Astrocyte (in vitro differentiated cells and primary cell): ENCODE measurements around the gene PRKD1. TPM values are rescaled to one million over a fixed set of nuclear protein-coding genes. Genes with fewer than 3 reads are reported as not detected.

Experiments
- DNase-seq: peaks from one replicate; pipeline ENCODE4 v3.0.0-alpha.2; 2010; ENCODE audit warnings: low read depth
- FAIRE-seq: peaks from 2 replicates; lab custom pipeline; 2011; peaks lifted over from hg19 to GRCh38; lab: Jason Lieb, UNC
- H2AFZ ChIP-seq: 2 replicates; pipeline ENCODE4 v1.6.0; 2012; ENCODE audit warnings: low read depth, low read length, inconsistent platforms
- H3K27ac ChIP-seq: 2 replicates; pipeline ENCODE4 v1.5.1; 2011; ENCODE audit warnings: low read depth, low read length, inconsistent platforms
- H3K27me3 ChIP-seq: 2 replicates; pipeline ENCODE4 v1.6.0; 2011; ENCODE audit warnings: low read length, inconsistent platforms; ENCODE audit not compliant: insufficient read depth
- H3K36me3 ChIP-seq: 2 replicates; pipeline ENCODE4 v1.5.1; 2011; ENCODE audit warnings: low read length, inconsistent platforms; ENCODE audit not compliant: insufficient read depth
- H3K4me1 ChIP-seq: 2 replicates; pipeline ENCODE4 v1.5.1; 2011; ENCODE audit warnings: low read length, inconsistent platforms; ENCODE audit not compliant: insufficient read depth
- H3K4me2 ChIP-seq: 2 replicates; pipeline ENCODE4 v1.6.0; 2012; ENCODE audit warnings: low read length, inconsistent platforms
- H3K4me3 ChIP-seq: 2 replicates; pipeline ENCODE4 v1.5.1; 2011; ENCODE audit warnings: low read depth, mild to moderate bottlenecking, low read length, inconsistent platforms; ENCODE audit not compliant: insufficient read depth
- H3K79me2 ChIP-seq: 2 replicates; pipeline ENCODE4 v1.6.0; 2012; ENCODE audit warnings: mild to moderate bottlenecking, low read length, inconsistent platforms; ENCODE audit not compliant: insufficient read depth
- H3K9ac ChIP-seq: 2 replicates; pipeline ENCODE4 v1.6.0; 2012; ENCODE audit warnings: mild to moderate bottlenecking, low read length, inconsistent platforms
- H3K9me3 ChIP-seq: 2 replicates; pipeline ENCODE4 v1.5.1; 2012; ENCODE audit warnings: low read depth, mild to moderate bottlenecking, low read length, inconsistent platforms; ENCODE audit not compliant: insufficient read depth
- H4K20me1 ChIP-seq: 2 replicates; pipeline ENCODE4 v1.6.0; 2012; ENCODE audit warnings: low read length, inconsistent platforms; ENCODE audit not compliant: insufficient read depth
- H3K27ac Mint-ChIP-seq: one replicate; pipeline ENCODE4 v1.8.0; 2021; ENCODE audit warnings: mild to moderate bottlenecking, mixed read lengths; ENCODE audit not compliant: unreplicated experiment
- H3K27me3 Mint-ChIP-seq: one replicate; pipeline ENCODE4 v1.8.0; 2021; ENCODE audit warnings: low read depth, mixed read lengths; ENCODE audit not compliant: unreplicated experiment
- H3K36me3 Mint-ChIP-seq: one replicate; pipeline ENCODE4 v1.8.0; 2021; ENCODE audit warnings: low read depth, mixed read lengths; ENCODE audit not compliant: unreplicated experiment
- H3K4me1 Mint-ChIP-seq: one replicate; pipeline ENCODE4 v1.8.0; 2021; ENCODE audit warnings: low read depth, mixed read lengths; ENCODE audit not compliant: unreplicated experiment
- H3K4me3 Mint-ChIP-seq: one replicate; pipeline ENCODE4 v1.8.0; 2021; ENCODE audit warnings: mild to moderate bottlenecking, moderate library complexity, mixed read lengths; ENCODE audit not compliant: unreplicated experiment
- H3K9me3 Mint-ChIP-seq: one replicate; pipeline ENCODE4 v1.8.0; 2021; ENCODE audit warnings: mild to moderate bottlenecking, mixed read lengths; ENCODE audit not compliant: unreplicated experiment
- CTCF ChIP-seq: IDR thresholded peaks from 2 replicates; pipeline ENCODE4 v1.5.1; 2011; ENCODE audit warnings: low read depth, mild to moderate bottlenecking, inconsistent platforms, low read length, moderate library complexity; ENCODE audit not compliant: insufficient read depth
- EZH2 ChIP-seq: IDR thresholded peaks from 2 replicates; pipeline ENCODE4 v1.6.1; 2012; ENCODE audit warnings: mild to moderate bottlenecking, low read length, inconsistent platforms; ENCODE audit not compliant: insufficient read depth
- total RNA-seq: library from RNA; stranded (reverse); gene quantifications from 2 replicates; pipeline ENCODE4 v1.2.1, GENCODE V29; 2021

PRKD1 gene
- total RNA-seq, 1 donor from 2014 or later: 5.9 TPM

GRCh38 chr14:29569194-29569593 lies 358.5 kb downstream of the PRKD1 start:
- no peak overlapping the region for H3K4me2 ChIP-seq
- Mint-ChIP-seq H3K27ac (no peak overlapping the region), H3K36me3 (no peaks in the 10 kb centered on the region), H3K4me3 (no peak overlapping the region), H3K9me3 (peaks cover 4% of the 10 kb centered on the region), H3K27me3 (no peaks in the 10 kb centered on the region), H3K4me1 (no peaks in the 10 kb centered on the region)
- no peaks in the 10 kb centered on the region for H3K4me1 ChIP-seq
- no peaks in the 10 kb centered on the region for H3K36me3 ChIP-seq
- H3K27me3 ChIP-seq: no peaks in the 10 kb centered on the region
- H3K9me3 ChIP-seq: no peaks in the 10 kb centered on the region
- DNase-seq (no peak), FAIRE-seq (no peak)
- H3K9ac ChIP-seq: no peak overlapping the region
- no peak overlapping the region for H3K27ac ChIP-seq
- no peak overlapping the region for H3K4me3 ChIP-seq
- no peaks in the 10 kb centered on the region for H3K79me2 ChIP-seq
- H2AFZ ChIP-seq: no peak overlapping the region
- TF ChIP-seq CTCF: no peak
- TF ChIP-seq EZH2: no peak
- H4K20me1 ChIP-seq: no peaks in the 10 kb centered on the region

GRCh38 chr14:29566194-29566593 lies 361.5 kb downstream of the PRKD1 start:
- Histone ChIP-seq H4K20me1 (no peaks in the 10 kb centered on the region), H3K4me2 (no peak overlapping the region), H3K4me3 (no peak overlapping the region), H3K36me3 (no peaks in the 10 kb centered on the region), H2AFZ (no peak overlapping the region), H3K79me2 (no peaks in the 10 kb centered on the region), H3K9ac (no peak overlapping the region), H3K27ac (no peak overlapping the region), H3K9me3 (no peaks in the 10 kb centered on the region), H3K4me1 (no peaks in the 10 kb centered on the region), H3K27me3 (no peaks in the 10 kb centered on the region)
- FAIRE-seq (no peak), DNase-seq (no peak)
- Mint-ChIP-seq H3K4me1 (no peaks in the 10 kb centered on the region), H3K27ac (no peak overlapping the region), H3K9me3 (peaks cover 4% of the 10 kb centered on the region), H3K27me3 (no peaks in the 10 kb centered on the region), H3K36me3 (no peaks in the 10 kb centered on the region), H3K4me3 (no peak overlapping the region)
- TF ChIP-seq CTCF: no peak
- TF ChIP-seq EZH2: no peak

GRCh38 chr14:29558516-29558915 lies 369.1 kb downstream of the PRKD1 start:
- Histone ChIP-seq H2AFZ (no peak overlapping the region), H3K36me3 (no peaks in the 10 kb centered on the region), H3K4me2 (no peak overlapping the region), H3K27ac (no peak overlapping the region), H3K4me3 (no peak overlapping the region), H3K79me2 (no peaks in the 10 kb centered on the region), H3K9ac (no peak overlapping the region), H4K20me1 (no peaks in the 10 kb centered on the region), H3K27me3 (no peaks in the 10 kb centered on the region), H3K9me3 (no peaks in the 10 kb centered on the region), H3K4me1 (no peaks in the 10 kb centered on the region)
- Mint-ChIP-seq H3K36me3 (no peaks in the 10 kb centered on the region), H3K4me1 (no peaks in the 10 kb centered on the region), H3K9me3 (no peaks in the 10 kb centered on the region), H3K4me3 (no peak overlapping the region), H3K27me3 (no peaks in the 10 kb centered on the region), H3K27ac (no peak overlapping the region)
- FAIRE-seq: no peak
- TF ChIP-seq CTCF: no peak
- DNase-seq: peak; percentile 64
